ENCODE results near the gene LOXHD1.

The LOXHD1 gene

GRCh38 chr18:46566111-46566510 lies 90.9 kb downstream of the LOXHD1 start:
- no peaks in the 10 kb centered on the region for H3K36me3 ChIP-seq (ENCODE audit: control insufficient read depth, insufficient read depth, low read length)
- no peak overlapping the region for H3K4me3 ChIP-seq (ENCODE audit: low read length)
- H3K9me3 ChIP-seq (ENCODE audit: control insufficient read depth, insufficient read depth, low read length) = no peaks in the 10 kb centered on the region
- H3K27ac ChIP-seq (ENCODE audit: low read length) = no peak overlapping the region
- H3K27me3 ChIP-seq (ENCODE audit: control insufficient read depth, insufficient read depth, low read length) = no peaks in the 10 kb centered on the region
- no peaks in the 10 kb centered on the region for H3K4me1 ChIP-seq (ENCODE audit: control insufficient read depth, insufficient read depth, low read length)
- WGBS (ENCODE audit: insufficient coverage, insufficient read length) = no CpG with 5 or more reads among the region's 10 CpGs
- DNase-seq (ENCODE audit: low read depth, low spot score) = no peak

- H3K9me3 ChIP-seq (ENCODE audit: control insufficient read depth, insufficient read depth, low read length) = no peaks in the 10 kb centered on the region
- no peaks in the 10 kb centered on the region for H3K27me3 ChIP-seq (ENCODE audit: control insufficient read depth, insufficient read depth, low read length)
- no peak for DNase-seq (ENCODE audit: low read depth, low spot score)
- WGBS (ENCODE audit: insufficient coverage, insufficient read length) = no CpG with 5 or more reads among the region's 5 CpGs
- H3K27ac ChIP-seq (ENCODE audit: low read length) = no peak overlapping the region
- H3K4me1 ChIP-seq (ENCODE audit: control insufficient read depth, insufficient read depth, low read length) = no peaks in the 10 kb centered on the region
- no peak overlapping the region for H3K4me3 ChIP-seq (ENCODE audit: low read length)
- no peaks in the 10 kb centered on the region for H3K36me3 ChIP-seq (ENCODE audit: control insufficient read depth, insufficient read depth, low read length)
Observed at GRCh38 chr18:46565256-46565655, 91.8 kb downstream of the LOXHD1 start.

- Histone ChIP-seq H3K27ac (ENCODE audit: low read length) (no peak overlapping the region), H3K27me3 (ENCODE audit: control insufficient read depth, insufficient read depth, low read length) (no peaks in the 10 kb centered on the region), H3K9me3 (ENCODE audit: control insufficient read depth, insufficient read depth, low read length) (no peaks in the 10 kb centered on the region), H3K36me3 (ENCODE audit: control insufficient read depth, insufficient read depth, low read length) (no peaks in the 10 kb centered on the region), H3K4me1 (ENCODE audit: control insufficient read depth, insufficient read depth, low read length) (no peaks in the 10 kb centered on the region), H3K4me3 (ENCODE audit: low read length) (no peak overlapping the region)
- WGBS (ENCODE audit: insufficient coverage, insufficient read length) = no CpG with 5 or more reads among the region's 4 CpGs
- DNase-seq (ENCODE audit: low read depth, low spot score) = no peak
Observed at GRCh38 chr18:46563317-46563716, 93.7 kb downstream of the LOXHD1 start.

- no peak overlapping the region for H3K4me3 ChIP-seq (ENCODE audit: low read length)
- no peaks in the 10 kb centered on the region for H3K36me3 ChIP-seq (ENCODE audit: control insufficient read depth, insufficient read depth, low read length)
- no CpG with 5 or more reads among the region's 12 CpGs for WGBS (ENCODE audit: insufficient coverage, insufficient read length)
- no peaks in the 10 kb centered on the region for H3K27me3 ChIP-seq (ENCODE audit: control insufficient read depth, insufficient read depth, low read length)
- no peak for DNase-seq (ENCODE audit: low read depth, low spot score)
- H3K9me3 ChIP-seq (ENCODE audit: control insufficient read depth, insufficient read depth, low read length) = no peaks in the 10 kb centered on the region
- no peaks in the 10 kb centered on the region for H3K4me1 ChIP-seq (ENCODE audit: control insufficient read depth, insufficient read depth, low read length)
- H3K27ac ChIP-seq (ENCODE audit: low read length) = no peak overlapping the region
Observed at GRCh38 chr18:46562674-46563192, 94.3 kb downstream of the LOXHD1 start.

GRCh38 chr18:46560671-46561045 lies 96.4 kb downstream of the LOXHD1 start:
- H3K4me3 ChIP-seq (ENCODE audit: low read length) = no peak overlapping the region
- no peaks in the 10 kb centered on the region for H3K36me3 ChIP-seq (ENCODE audit: control insufficient read depth, insufficient read depth, low read length)
- H3K4me1 ChIP-seq (ENCODE audit: control insufficient read depth, insufficient read depth, low read length) = no peaks in the 10 kb centered on the region
- DNase-seq (ENCODE audit: low read depth, low spot score) = no peak
- no peak overlapping the region for H3K27ac ChIP-seq (ENCODE audit: low read length)
- no peaks in the 10 kb centered on the region for H3K27me3 ChIP-seq (ENCODE audit: control insufficient read depth, insufficient read depth, low read length)
- no peaks in the 10 kb centered on the region for H3K9me3 ChIP-seq (ENCODE audit: control insufficient read depth, insufficient read depth, low read length)
- 100% methylated on average over 1 of the region's 11 CpGs for WGBS (ENCODE audit: insufficient coverage, insufficient read length)

- no peaks in the 10 kb centered on the region for H3K36me3 ChIP-seq (ENCODE audit: control insufficient read depth, insufficient read depth, low read length)
- no peaks in the 10 kb centered on the region for H3K27me3 ChIP-seq (ENCODE audit: control insufficient read depth, insufficient read depth, low read length)
- no peak overlapping the region for H3K4me3 ChIP-seq (ENCODE audit: low read length)
- DNase-seq (ENCODE audit: low read depth, low spot score) = no peak
- H3K9me3 ChIP-seq (ENCODE audit: control insufficient read depth, insufficient read depth, low read length) = no peaks in the 10 kb centered on the region
- no peaks in the 10 kb centered on the region for H3K4me1 ChIP-seq (ENCODE audit: control insufficient read depth, insufficient read depth, low read length)
- H3K27ac ChIP-seq (ENCODE audit: low read length) = no peak overlapping the region
- no CpG with 5 or more reads among the region's 37 CpGs for WGBS (ENCODE audit: insufficient coverage, insufficient read length)
Observed at GRCh38 chr18:46559946-46560670, 96.9 kb downstream of the LOXHD1 start.

- WGBS (ENCODE audit: insufficient coverage, insufficient read length) = no CpG with 5 or more reads among the region's 9 CpGs
Observed at GRCh38 chr18:46559296-46559695, 97.7 kb downstream of the LOXHD1 start.

GRCh38 chr18:46556590-46557206 lies 100.3 kb downstream of the LOXHD1 start:
- Histone ChIP-seq H3K27me3 (ENCODE audit: control insufficient read depth, insufficient read depth, low read length) (no peaks in the 10 kb centered on the region), H3K4me3 (ENCODE audit: low read length) (no peak overlapping the region)
- WGBS (ENCODE audit: insufficient coverage, insufficient read length) = no CpG with 5 or more reads among the region's 10 CpGs

More at GRCh38 chr18:46559296-46559695, 97.7 kb downstream of the LOXHD1 start:
- DNase-seq (ENCODE audit: low read depth, low spot score) = no peak
- Histone ChIP-seq H3K27ac (ENCODE audit: low read length) (no peak overlapping the region), H3K36me3 (ENCODE audit: control insufficient read depth, insufficient read depth, low read length) (no peaks in the 10 kb centered on the region), H3K27me3 (ENCODE audit: control insufficient read depth, insufficient read depth, low read length) (no peaks in the 10 kb centered on the region), H3K4me3 (ENCODE audit: low read length) (no peak overlapping the region), H3K9me3 (ENCODE audit: control insufficient read depth, insufficient read depth, low read length) (no peaks in the 10 kb centered on the region), H3K4me1 (ENCODE audit: control insufficient read depth, insufficient read depth, low read length) (no peaks in the 10 kb centered on the region)

GRCh38 chr18:46555724-46556123 lies 101.3 kb downstream of the LOXHD1 start:
- WGBS (ENCODE audit: insufficient coverage, insufficient read length) = no CpG with 5 or more reads among the region's 4 CpGs
- Histone ChIP-seq H3K27ac (ENCODE audit: low read length) (no peak overlapping the region), H3K36me3 (ENCODE audit: control insufficient read depth, insufficient read depth, low read length) (no peaks in the 10 kb centered on the region), H3K27me3 (ENCODE audit: control insufficient read depth, insufficient read depth, low read length) (no peaks in the 10 kb centered on the region), H3K9me3 (ENCODE audit: control insufficient read depth, insufficient read depth, low read length) (no peaks in the 10 kb centered on the region), H3K4me3 (ENCODE audit: low read length) (no peak overlapping the region), H3K4me1 (ENCODE audit: control insufficient read depth, insufficient read depth, low read length) (no peaks in the 10 kb centered on the region)
- DNase-seq (ENCODE audit: low read depth, low spot score) = peak; percentile 47

More at GRCh38 chr18:46556590-46557206, 100.3 kb downstream of the LOXHD1 start:
- H3K36me3 ChIP-seq (ENCODE audit: control insufficient read depth, insufficient read depth, low read length) = no peaks in the 10 kb centered on the region
- H3K9me3 ChIP-seq (ENCODE audit: control insufficient read depth, insufficient read depth, low read length) = no peaks in the 10 kb centered on the region
- no peak for DNase-seq (ENCODE audit: low read depth, low spot score)
- H3K27ac ChIP-seq (ENCODE audit: low read length) = no peak overlapping the region
- no peaks in the 10 kb centered on the region for H3K4me1 ChIP-seq (ENCODE audit: control insufficient read depth, insufficient read depth, low read length)

- Histone ChIP-seq H3K27ac (ENCODE audit: low read length) (no peak overlapping the region), H3K9me3 (ENCODE audit: control insufficient read depth, insufficient read depth, low read length) (no peaks in the 10 kb centered on the region), H3K27me3 (ENCODE audit: control insufficient read depth, insufficient read depth, low read length) (no peaks in the 10 kb centered on the region), H3K36me3 (ENCODE audit: control insufficient read depth, insufficient read depth, low read length) (no peaks in the 10 kb centered on the region), H3K4me1 (ENCODE audit: control insufficient read depth, insufficient read depth, low read length) (no peaks in the 10 kb centered on the region), H3K4me3 (ENCODE audit: low read length) (no peak overlapping the region)
- WGBS (ENCODE audit: insufficient coverage, insufficient read length) = no CpG with 5 or more reads among the region's 2 CpGs
- DNase-seq (ENCODE audit: low read depth, low spot score) = no peak
Observed at GRCh38 chr18:46555213-46555612, 101.8 kb downstream of the LOXHD1 start.

All from iPS DF 6.9 (cell line).